Smooth muscle cell (in vitro differentiated cells): ENCODE results near the gene TSPAN9. TPM values are rescaled to one million over a fixed set of nuclear protein-coding genes. Genes with fewer than 3 reads are reported as not detected.

ENCODE experiments used
- DNase-seq: peaks from one replicate; lab custom pipeline; 2025; ENCODE audit not compliant: unreplicated experiment; lab: John Stamatoyannopoulos, UW
- H2AFZ ChIP-seq: fragments of 200-600 bp; sonication (generic); 2 replicates; pipeline ENCODE4 v1.6.0; 2016; ENCODE audit warnings: antibody characterized with exemption, low read depth, mild to moderate bottlenecking
- H3F3A ChIP-seq: fragments of 200-600 bp; sonication (generic); 2 replicates; pipeline ENCODE4 v1.6.0; 2017; ENCODE audit warnings: antibody characterized with exemption, low read depth
- H3K27ac ChIP-seq: fragments of 200-600 bp; sonication (generic); 2 replicates; pipeline ENCODE4 v1.5.1; 2016; ENCODE audit warnings: low read depth, mild to moderate bottlenecking
- H3K27me3 ChIP-seq: fragments of 200-600 bp; sonication (generic); 2 replicates; pipeline ENCODE4 v1.6.1; 2016; ENCODE audit warnings: low read depth, mild to moderate bottlenecking
- H3K36me3 ChIP-seq: fragments of 200-600 bp; sonication (generic); 2 replicates; pipeline ENCODE4 v1.5.1; 2016; ENCODE audit warnings: low read depth
- H3K4me1 ChIP-seq: fragments of 200-600 bp; sonication (generic); 2 replicates; pipeline ENCODE4 v1.5.1; 2016; ENCODE audit warnings: low read depth
- H3K4me2 ChIP-seq: fragments of 200-600 bp; sonication (generic); 2 replicates; pipeline ENCODE4 v1.6.0; 2016; ENCODE audit warnings: mild to moderate bottlenecking
- H3K4me3 ChIP-seq: fragments of 200-600 bp; sonication (generic); 2 replicates; pipeline ENCODE4 v1.5.1; 2016; ENCODE audit warnings: mild to moderate bottlenecking
- H3K79me2 ChIP-seq: fragments of 200-600 bp; sonication (generic); 2 replicates; pipeline ENCODE4 v1.6.0; 2016; ENCODE audit warnings: low read depth, mild to moderate bottlenecking
- H3K9ac ChIP-seq: fragments of 200-600 bp; sonication (generic); 2 replicates; pipeline ENCODE4 v1.6.0; 2016; ENCODE audit warnings: low read depth
- H3K9me3 ChIP-seq: fragments of 200-600 bp; sonication (generic); replicated peaks from 2 replicates; pipeline ENCODE4 v1.5.1; 2016; ENCODE audit warnings: low read depth
- H4K20me1 ChIP-seq: fragments of 200-600 bp; sonication (generic); 2 replicates; pipeline ENCODE4 v1.6.0; 2016; ENCODE audit warnings: low read depth
- WGBS: methylation state at CpG from one replicate; pipeline ENCODE4 v1.1.7; 2016; ENCODE audit warnings: low lambda C conversion rate; 5-methylcytosine and 5-hydroxymethylcytosine counted together
- polyA plus RNA-seq: library from polyadenylated mRNA; unstranded; fragments of >200 nt; fragmentation: Nextera tagmentation; extraction: Ambion mirVana; gene quantifications from 2 replicates; pipeline ENCODE4 v1.2.1, GENCODE V29; 2016
- total RNA-seq: library from RNA; depleted of rRNA; stranded (reverse); fragments of >200 nt; gene quantifications from 2 replicates; pipeline ENCODE4 v1.2.3, GENCODE V29; 2014
- TF ChIP-seq, protein P1 (sequence below): fragments of 200-600 bp; sonication (generic); IDR thresholded peaks from 2 replicates; pipeline ENCODE4 v1.5.1; 2017; ENCODE audit warnings: borderline replicate concordance, mild to moderate bottlenecking, antibody characterized with exemption; ENCODE audit not compliant: insufficient read depth, poor library complexity, severe bottlenecking

The TSPAN9 gene
- total and polyA plus RNA-seq, 2 experiments from 2014 or later, result 17.7 to 29.8 TPM

GRCh38 chr12:3275171-3276041 is 198.2 kb downstream of the TSPAN9 start:
- Histone ChIP-seq H3K9ac (no peak overlapping the region), H3K4me3 (no peak overlapping the region), H3K4me1 (no peaks in the 10 kb centered on the region), H3K27ac (no peak overlapping the region), H3K9me3 (no peaks in the 10 kb centered on the region), H3K36me3 (no peaks in the 10 kb centered on the region), H3K79me2 (no peaks in the 10 kb centered on the region), H3K4me2 (no peak overlapping the region), H3K27me3 (no peaks in the 10 kb centered on the region), H3F3A (no peaks in the 10 kb centered on the region), H2AFZ (no peak overlapping the region), H4K20me1 (peaks cover 92% of the 10 kb centered on the region)
- 47% methylated on average over 29 of the region's 29 CpGs for WGBS
- peak; percentile 46 for DNase-seq
- TF ChIP-seq, protein P1, sequence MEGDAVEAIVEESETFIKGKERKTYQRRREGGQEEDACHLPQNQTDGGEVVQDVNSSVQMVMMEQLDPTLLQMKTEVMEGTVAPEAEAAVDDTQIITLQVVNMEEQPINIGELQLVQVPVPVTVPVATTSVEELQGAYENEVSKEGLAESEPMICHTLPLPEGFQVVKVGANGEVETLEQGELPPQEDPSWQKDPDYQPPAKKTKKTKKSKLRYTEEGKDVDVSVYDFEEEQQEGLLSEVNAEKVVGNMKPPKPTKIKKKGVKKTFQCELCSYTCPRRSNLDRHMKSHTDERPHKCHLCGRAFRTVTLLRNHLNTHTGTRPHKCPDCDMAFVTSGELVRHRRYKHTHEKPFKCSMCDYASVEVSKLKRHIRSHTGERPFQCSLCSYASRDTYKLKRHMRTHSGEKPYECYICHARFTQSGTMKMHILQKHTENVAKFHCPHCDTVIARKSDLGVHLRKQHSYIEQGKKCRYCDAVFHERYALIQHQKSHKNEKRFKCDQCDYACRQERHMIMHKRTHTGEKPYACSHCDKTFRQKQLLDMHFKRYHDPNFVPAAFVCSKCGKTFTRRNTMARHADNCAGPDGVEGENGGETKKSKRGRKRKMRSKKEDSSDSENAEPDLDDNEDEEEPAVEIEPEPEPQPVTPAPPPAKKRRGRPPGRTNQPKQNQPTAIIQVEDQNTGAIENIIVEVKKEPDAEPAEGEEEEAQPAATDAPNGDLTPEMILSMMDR, result peak; percentile 98

DNA sequence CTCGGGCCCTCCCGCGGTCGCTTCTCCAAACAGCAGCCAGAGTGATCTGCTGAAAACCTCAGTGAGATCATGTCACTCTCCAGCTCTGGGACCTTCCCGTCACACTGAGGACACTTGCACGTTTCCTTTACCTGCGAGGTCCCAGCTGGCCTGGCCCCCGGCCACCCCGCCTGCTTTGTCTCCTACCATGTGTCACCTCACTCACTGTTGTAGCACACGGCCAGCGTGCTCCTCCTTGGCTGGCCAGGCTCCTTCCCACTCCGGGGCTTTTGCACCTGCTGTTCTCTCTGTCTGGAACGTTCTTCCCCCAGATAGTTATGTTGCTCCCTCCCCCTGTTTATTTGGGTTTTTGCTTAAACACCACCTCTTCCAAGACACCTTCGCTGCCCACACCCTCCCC is 199.0 kb downstream of the TSPAN9 start:
- no peaks in the 10 kb centered on the region for H3K79me2 ChIP-seq
- no peaks in the 10 kb centered on the region for H3K36me3 ChIP-seq
- TF ChIP-seq, protein P1, result no peak
- H2AFZ ChIP-seq, result no peak overlapping the region
- 94% methylated on average over 14 of the region's 14 CpGs for WGBS
- H3K4me2 ChIP-seq, result no peak overlapping the region
- DNase-seq, result no peak
- no peak overlapping the region for H3K27ac ChIP-seq
- no peaks in the 10 kb centered on the region for H3K9me3 ChIP-seq
- no peaks in the 10 kb centered on the region for H3F3A ChIP-seq
- H4K20me1 ChIP-seq, result peaks cover 85% of the 10 kb centered on the region
- no peaks in the 10 kb centered on the region for H3K27me3 ChIP-seq
- no peak overlapping the region for H3K4me3 ChIP-seq
- H3K9ac ChIP-seq, result no peak overlapping the region
- no peaks in the 10 kb centered on the region for H3K4me1 ChIP-seq

GRCh38 chr12:3277306-3277943 is 200.2 kb downstream of the TSPAN9 start:
- no peaks in the 10 kb centered on the region for H3K4me1 ChIP-seq
- 97% methylated on average over 17 of the region's 18 CpGs for WGBS
- no peaks in the 10 kb centered on the region for H3K36me3 ChIP-seq
- no peak overlapping the region for H3K27ac ChIP-seq
- no peaks in the 10 kb centered on the region for H3K27me3 ChIP-seq
- TF ChIP-seq, protein P1, result no peak
- H2AFZ ChIP-seq, result no peak overlapping the region
- no peak overlapping the region for H3K4me3 ChIP-seq
- H3F3A ChIP-seq, result no peaks in the 10 kb centered on the region
- no peak for DNase-seq
- H4K20me1 ChIP-seq, result peaks cover 78% of the 10 kb centered on the region
- H3K4me2 ChIP-seq, result no peak overlapping the region
- H3K79me2 ChIP-seq, result no peaks in the 10 kb centered on the region
- H3K9me3 ChIP-seq, result no peaks in the 10 kb centered on the region
- H3K9ac ChIP-seq, result no peak overlapping the region
